Effector memory CD4-positive, alpha-beta T cell (primary cell): Measurements from ENCODE around the gene FBLN5.

Experiments used
- DNase-seq, 3 donors: peaks; one replicate each; pipeline ENCODE4 v3.0.0-alpha.2; 2020
- H3K27ac ChIP-seq: 2 replicates; pipeline ENCODE4 v1.7.0; 2013; ENCODE audit warnings: mild to moderate bottlenecking, low read length, moderate library complexity; ENCODE audit not compliant: insufficient read depth, poor library complexity, severe bottlenecking
- H3K27me3 ChIP-seq: replicated peaks from 2 replicates; pipeline ENCODE4 v1.7.0; 2013; ENCODE audit warnings: mild to moderate bottlenecking, low read length; ENCODE audit not compliant: insufficient read depth, control insufficient read depth, poor library complexity, severe bottlenecking
- H3K36me3 ChIP-seq: 2 replicates; pipeline ENCODE4 v1.7.0; 2013; ENCODE audit warnings: mild to moderate bottlenecking, low read length, moderate library complexity; ENCODE audit not compliant: control insufficient read depth, insufficient read depth
- H3K4me1 ChIP-seq: 2 replicates; pipeline ENCODE4 v1.7.0; 2013; ENCODE audit warnings: low read length, mild to moderate bottlenecking; ENCODE audit not compliant: control insufficient read depth, insufficient read depth, poor library complexity, severe bottlenecking
- H3K4me3 ChIP-seq: 2 replicates; pipeline ENCODE4 v1.7.0; 2013; ENCODE audit warnings: low read length, low read depth, mild to moderate bottlenecking; ENCODE audit not compliant: insufficient read depth, poor library complexity, severe bottlenecking
- H3K9me3 ChIP-seq: 2 replicates; pipeline ENCODE4 v1.7.0; 2013; ENCODE audit warnings: mild to moderate bottlenecking, low read length, moderate library complexity; ENCODE audit not compliant: control insufficient read depth

FBLN5 gene

DNA sequence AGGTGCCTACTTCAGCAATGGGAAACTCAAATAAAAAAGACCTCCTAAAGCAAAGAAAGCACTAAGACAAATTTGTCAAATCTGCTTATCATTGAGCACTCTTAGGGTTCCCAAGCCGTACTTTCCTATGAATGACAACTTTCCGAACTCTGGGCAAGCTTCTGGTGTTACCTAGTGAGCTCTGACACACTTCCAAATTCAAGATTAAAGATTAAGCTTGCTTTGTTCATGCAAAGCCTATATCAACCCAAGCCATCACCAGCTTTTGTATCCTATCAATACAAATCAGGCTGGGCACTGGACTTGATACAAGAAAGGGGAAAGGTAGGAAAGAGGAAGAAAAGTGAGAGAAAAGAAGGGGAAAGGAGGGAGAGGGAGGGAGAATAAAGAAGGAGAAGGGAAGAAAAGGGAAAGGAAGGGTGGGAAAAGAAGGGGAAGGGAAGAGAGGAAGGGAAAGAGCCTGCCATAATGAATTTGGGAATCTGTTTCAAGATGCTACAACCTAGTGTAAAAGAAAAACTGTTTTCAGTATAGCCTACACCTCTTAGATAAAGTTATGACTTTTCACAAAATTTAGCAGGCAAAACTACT, 23.8 kb upstream of the FBLN5 start:
- H3K4me1 ChIP-seq, result no peaks in the 10 kb centered on the region
- DNase-seq, result no peak
- no peak overlapping the region for H3K4me3 ChIP-seq
- H3K9me3 ChIP-seq, result no peaks in the 10 kb centered on the region
- peaks cover 20% of the 10 kb centered on the region for H3K36me3 ChIP-seq
- H3K27ac ChIP-seq, result no peak overlapping the region
- no peaks in the 10 kb centered on the region for H3K27me3 ChIP-seq

DNA sequence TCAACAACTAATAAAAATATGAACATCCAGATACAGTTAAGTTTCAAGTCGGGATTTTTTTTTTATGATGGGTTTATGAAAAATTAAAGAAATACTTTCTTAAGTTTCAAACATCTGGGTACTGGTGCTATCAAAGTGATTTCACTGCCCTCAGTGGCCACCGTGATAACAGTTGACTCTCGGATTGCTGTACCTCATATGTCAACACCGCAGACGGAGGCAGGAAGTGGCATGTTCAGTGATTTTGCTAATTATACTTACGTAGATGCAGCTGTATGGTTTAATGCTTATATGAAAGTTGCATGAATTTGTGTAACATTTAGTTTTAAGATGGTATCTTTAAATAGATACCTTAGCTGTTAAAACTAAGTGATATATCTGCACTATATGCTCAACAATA, 20.8 kb upstream of the FBLN5 start:
- Histone ChIP-seq H3K9me3 (no peaks in the 10 kb centered on the region), H3K4me3 (no peak overlapping the region), H3K27me3 (no peaks in the 10 kb centered on the region), H3K36me3 (peaks cover 13% of the 10 kb centered on the region), H3K27ac (no peak overlapping the region), H3K4me1 (no peaks in the 10 kb centered on the region)
- DNase-seq, result peak in 2 of 3 donors; percentile 6 to 13

DNA sequence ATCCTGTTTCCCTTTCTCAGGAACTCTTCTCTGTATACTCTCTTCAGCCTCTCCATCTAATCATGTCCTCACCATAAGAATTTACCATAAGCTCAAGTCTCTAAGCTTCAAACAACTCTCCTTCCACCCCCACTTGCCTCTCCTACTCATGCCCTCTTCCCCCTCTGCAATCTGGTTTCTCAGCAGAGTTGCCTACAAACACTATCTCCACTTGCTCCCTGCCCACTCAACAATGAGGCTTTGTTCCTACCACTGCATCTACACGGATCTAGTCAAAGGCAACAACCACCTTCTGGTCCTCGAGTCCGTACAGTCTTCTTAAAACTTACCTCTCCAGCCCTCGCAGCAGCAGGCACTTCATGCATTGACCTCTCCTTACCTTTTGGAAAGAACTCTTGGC, 17.2 kb upstream of the FBLN5 start:
- no peak for DNase-seq
- no peak overlapping the region for H3K27ac ChIP-seq
- H3K4me1 ChIP-seq, result no peaks in the 10 kb centered on the region
- no peak overlapping the region for H3K4me3 ChIP-seq
- H3K27me3 ChIP-seq, result no peaks in the 10 kb centered on the region
- no peaks in the 10 kb centered on the region for H3K36me3 ChIP-seq
- no peaks in the 10 kb centered on the region for H3K9me3 ChIP-seq

DNA sequence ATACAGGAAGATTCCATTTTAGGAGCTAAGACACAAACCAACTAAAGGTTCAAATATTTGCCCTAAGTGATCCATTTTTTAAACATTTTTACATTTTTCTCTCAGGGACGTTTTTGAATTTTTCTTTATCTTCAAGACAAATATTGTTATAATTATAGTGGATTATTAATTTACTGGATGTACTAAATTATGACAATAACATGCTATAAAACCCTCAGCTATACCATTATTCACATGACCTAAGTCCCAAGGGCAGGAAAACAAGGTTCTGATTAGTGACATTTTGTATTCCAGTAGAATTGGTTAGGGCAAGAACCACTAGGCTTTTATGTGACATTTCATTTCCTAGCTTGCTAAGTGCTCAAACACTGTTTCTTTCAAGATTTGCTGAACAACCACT, 16.5 kb upstream of the FBLN5 start:
- no peak overlapping the region for H3K27ac ChIP-seq

DNA sequence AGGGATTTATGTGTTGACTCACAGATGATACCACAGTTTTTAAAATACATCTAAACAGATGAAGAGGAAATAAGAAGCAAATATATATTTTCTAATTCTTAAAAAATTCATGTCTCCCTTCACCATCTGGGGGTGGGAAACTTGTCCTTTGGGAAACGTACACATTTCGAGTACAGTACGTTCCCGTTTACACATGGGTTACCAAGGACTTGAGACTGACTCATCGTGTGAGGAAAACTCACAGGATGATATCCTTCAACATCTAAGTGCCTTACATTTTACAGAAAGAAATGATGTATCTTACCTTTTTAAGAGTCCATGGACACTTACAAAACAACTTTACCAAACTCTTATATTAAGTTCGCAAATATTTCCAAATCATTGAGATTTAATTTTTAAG, 16.0 kb upstream of the FBLN5 start:
- no peak overlapping the region for H3K27ac ChIP-seq
- no peaks in the 10 kb centered on the region for H3K4me1 ChIP-seq
- no peak overlapping the region for H3K4me3 ChIP-seq
- no peaks in the 10 kb centered on the region for H3K27me3 ChIP-seq
- H3K9me3 ChIP-seq, result no peaks in the 10 kb centered on the region
- no peaks in the 10 kb centered on the region for H3K36me3 ChIP-seq
- DNase-seq, result no peak

More for the DNA sequence above, 16.5 kb upstream of the FBLN5 start:
- H3K36me3 ChIP-seq, result no peaks in the 10 kb centered on the region
- H3K4me3 ChIP-seq, result no peak overlapping the region
- no peak for DNase-seq
- no peaks in the 10 kb centered on the region for H3K4me1 ChIP-seq
- H3K27me3 ChIP-seq, result no peaks in the 10 kb centered on the region
- H3K9me3 ChIP-seq, result no peaks in the 10 kb centered on the region

DNA sequence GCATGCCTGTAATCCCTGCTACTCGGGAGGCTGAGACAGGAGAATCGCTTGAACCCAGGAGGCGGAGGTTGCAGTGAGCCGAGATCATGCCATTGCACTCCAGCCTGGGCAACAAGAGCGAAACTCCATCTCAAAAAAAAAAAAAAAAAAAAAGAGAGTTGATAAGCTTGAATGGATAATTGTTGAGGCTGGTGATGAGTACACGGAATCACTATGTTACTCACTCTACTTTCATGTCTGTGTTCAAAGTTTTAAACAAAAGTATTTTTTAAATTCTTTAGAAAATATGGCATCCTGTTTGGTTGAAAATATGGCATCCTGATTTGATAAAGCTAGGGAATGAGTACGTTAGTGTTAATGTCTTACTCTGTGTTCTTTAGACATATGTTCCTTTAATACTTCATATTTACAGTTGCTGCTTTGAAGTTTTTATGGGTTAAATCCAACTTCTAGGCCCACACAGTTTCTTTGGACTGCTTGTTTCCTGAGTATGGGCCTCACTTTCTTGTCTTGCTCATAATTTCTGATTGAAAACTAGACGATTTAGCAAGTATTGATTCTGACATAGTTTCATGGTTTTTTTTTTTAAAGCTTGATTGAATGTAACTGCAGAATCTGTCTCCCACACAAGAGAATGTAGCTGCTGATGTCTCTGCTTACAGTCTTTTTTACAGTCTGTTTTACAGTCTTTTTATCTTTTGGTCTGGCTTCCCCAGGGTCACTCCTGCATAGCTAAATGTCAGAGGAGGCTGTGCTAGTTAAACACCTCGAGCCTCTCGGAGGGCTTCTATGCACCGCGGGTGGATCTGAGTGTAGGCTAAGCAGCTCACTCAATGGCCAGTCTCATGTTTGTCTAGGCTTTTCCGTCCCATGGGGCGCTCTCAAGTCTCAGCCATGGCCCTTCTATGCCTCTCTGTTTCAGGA, 14.1 kb upstream of the FBLN5 start:
- no peak for DNase-seq
- H3K27ac ChIP-seq, result no peak overlapping the region
- no peaks in the 10 kb centered on the region for H3K36me3 ChIP-seq
- no peaks in the 10 kb centered on the region for H3K9me3 ChIP-seq
- H3K27me3 ChIP-seq, result no peaks in the 10 kb centered on the region
- no peaks in the 10 kb centered on the region for H3K4me1 ChIP-seq
- H3K4me3 ChIP-seq, result no peak overlapping the region

DNA sequence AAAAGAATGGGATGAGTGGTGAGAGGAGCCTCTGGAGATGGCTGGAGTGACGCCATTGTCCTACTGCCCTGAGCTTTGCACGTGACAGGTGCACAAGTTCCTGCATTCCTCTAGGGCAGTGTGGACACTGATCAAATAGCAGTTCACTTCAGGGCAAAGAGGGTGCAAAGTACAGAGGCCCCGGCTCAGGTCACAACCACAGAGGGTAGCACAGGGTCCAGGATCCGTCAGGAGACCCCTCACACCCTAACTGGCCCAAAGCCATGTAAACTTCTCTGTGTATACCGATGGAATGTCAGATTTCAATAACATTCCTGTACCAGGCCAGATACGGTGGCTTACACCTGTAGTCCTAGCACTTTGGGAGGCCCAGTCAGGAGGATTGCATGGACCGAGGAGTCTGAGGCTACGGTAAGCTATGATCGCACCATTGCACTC, 10.4 kb upstream of the FBLN5 start:
- no peak overlapping the region for H3K27ac ChIP-seq
- H3K9me3 ChIP-seq, result no peaks in the 10 kb centered on the region
- H3K27me3 ChIP-seq, result no peaks in the 10 kb centered on the region
- H3K4me1 ChIP-seq, result no peaks in the 10 kb centered on the region
- no peak for DNase-seq
- no peak overlapping the region for H3K4me3 ChIP-seq
- no peaks in the 10 kb centered on the region for H3K36me3 ChIP-seq

DNA sequence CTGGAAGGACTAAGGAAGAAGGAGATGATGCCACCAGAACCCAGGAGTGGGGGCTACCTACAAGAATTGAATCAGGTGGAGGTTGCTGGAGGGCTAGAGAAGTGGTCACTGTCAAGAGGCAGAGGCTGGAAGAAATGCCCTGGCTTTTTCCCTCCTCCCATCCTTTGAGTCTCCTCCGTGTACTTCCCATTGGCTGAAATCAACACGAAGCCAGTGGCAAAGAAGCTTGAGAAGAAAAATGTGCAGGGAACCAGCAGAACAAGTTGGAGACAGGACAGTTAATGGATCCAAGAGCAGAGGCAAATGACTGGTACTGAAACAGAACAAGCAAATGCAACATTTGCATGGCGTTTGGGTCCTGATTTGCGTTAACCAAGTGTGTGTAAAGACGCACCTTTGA, 9.1 kb upstream of the FBLN5 start:
- no peaks in the 10 kb centered on the region for H3K36me3 ChIP-seq
- no peak for DNase-seq
- H3K4me3 ChIP-seq, result no peak overlapping the region
- no peaks in the 10 kb centered on the region for H3K9me3 ChIP-seq
- H3K27me3 ChIP-seq, result no peaks in the 10 kb centered on the region
- no peaks in the 10 kb centered on the region for H3K4me1 ChIP-seq
- no peak overlapping the region for H3K27ac ChIP-seq

DNA sequence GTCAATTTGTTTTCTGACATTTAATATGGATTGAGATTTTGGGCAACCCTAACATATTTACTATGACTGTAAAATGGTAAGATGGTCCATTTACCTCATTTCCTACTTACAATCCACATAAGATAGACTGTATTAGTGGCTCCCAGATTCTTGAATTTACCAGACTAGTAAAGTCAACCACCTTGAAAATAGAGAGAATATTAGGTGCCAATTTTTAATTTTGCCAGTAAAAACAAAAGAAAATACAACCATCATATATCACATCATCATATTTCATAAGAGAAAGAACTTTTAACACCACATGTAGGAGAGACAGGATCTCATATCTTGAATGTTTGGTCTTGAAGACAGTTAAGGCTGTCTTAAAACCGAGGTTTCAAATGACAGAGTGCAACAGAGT, 7.7 kb upstream of the FBLN5 start:
- Histone ChIP-seq H3K4me3 (no peak overlapping the region), H3K27me3 (no peaks in the 10 kb centered on the region), H3K36me3 (no peaks in the 10 kb centered on the region), H3K27ac (no peak overlapping the region), H3K4me1 (no peaks in the 10 kb centered on the region), H3K9me3 (no peaks in the 10 kb centered on the region)
- no peak for DNase-seq
